Activated naive CD8-positive, alpha-beta T cell treated with anti-CD3 and anti-CD28 coated beads, Interleukin-2, amount 10 ng/mL, durations not matched to agents 7 days and 5 days (primary cell): ENCODE data around the gene FOXE1. TPM values are rescaled to one million over a fixed set of nuclear protein-coding genes. Genes with fewer than 3 reads are reported as not detected.
A peak's percentile ranks its signal among the peaks of the same experiment; 100 is the strongest.

Experiments used
- ATAC-seq: fragments of 150-1000 bp; cut with Tn5 transposase; one replicate; pipeline ENCODE4 v1.10.0; 2021; ENCODE audit warnings: low read depth, moderate library complexity
- POLR2A ChIA-PET: fragments of 350-600 bp; sonication (Branson Sonifier 250); formaldehyde crosslinking; loops from one replicate; lab custom pipeline; 2021; ENCODE audit warnings: antibody characterized with exemption; lab: Charles Lee
- DNase-seq: peaks from one replicate; pipeline ENCODE4 v3.0.0; 2021
- H3K27ac Mint-ChIP-seq: one replicate; pipeline ENCODE4 v1.8.0; 2022; ENCODE audit warnings: mild to moderate bottlenecking, mixed read lengths
- H3K27me3 Mint-ChIP-seq: one replicate; pipeline ENCODE4 v1.8.0; 2022; ENCODE audit warnings: mild to moderate bottlenecking, moderate library complexity, mixed read lengths
- H3K36me3 Mint-ChIP-seq: one replicate; pipeline ENCODE4 v1.8.0; 2021; ENCODE audit warnings: mild to moderate bottlenecking, mixed read lengths
- H3K4me1 Mint-ChIP-seq: one replicate; pipeline ENCODE4 v1.8.0; 2021; ENCODE audit warnings: mixed read lengths
- H3K4me3 Mint-ChIP-seq: one replicate; pipeline ENCODE4 v1.8.0; 2022; ENCODE audit warnings: mild to moderate bottlenecking, moderate library complexity, mixed read lengths
- H3K9me3 Mint-ChIP-seq: one replicate; pipeline ENCODE4 v1.8.0; 2021; ENCODE audit warnings: mixed read lengths
- total RNA-seq, 2 experiments: library from RNA; stranded (reverse); gene quantifications; one replicate each; pipeline ENCODE4 v1.2.3, GENCODE V29; 2021

FOXE1 gene
- total RNA-seq, 2 experiments from 2014 or later: 0.09 TPM; not detected in 1

DNA sequence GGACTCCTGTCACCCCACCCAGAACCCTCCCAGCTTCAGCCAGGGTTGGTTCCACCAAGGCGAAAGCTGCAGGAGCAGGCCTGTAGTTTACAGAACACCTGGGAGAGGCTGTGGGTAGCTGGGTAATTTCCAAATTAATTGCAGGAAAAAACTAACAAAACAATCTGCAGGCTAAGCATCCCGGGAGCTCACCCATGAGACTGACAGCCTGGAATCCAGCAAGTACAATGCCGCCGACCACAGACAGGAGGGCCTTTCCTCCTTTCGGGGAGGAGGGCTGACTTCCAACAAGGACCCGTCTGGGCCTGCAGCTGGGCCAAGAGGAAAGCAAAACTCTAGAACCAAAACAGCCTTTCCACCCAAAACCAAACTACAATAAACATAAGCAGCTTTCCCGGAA, 10.3 kb downstream of the FOXE1 start:
- Mint-ChIP-seq H3K9me3 (peaks cover 8% of the 10 kb centered on the region), H3K4me1 (peaks cover 8% of the 10 kb centered on the region), H3K27ac (no peak overlapping the region), H3K36me3 (no peaks in the 10 kb centered on the region), H3K27me3 (peaks cover 78% of the 10 kb centered on the region), H3K4me3 (no peak overlapping the region)
- DNase-seq (no peak), ATAC-seq (no peak)
- POLR2A ChIA-PET: no interaction called here

DNA sequence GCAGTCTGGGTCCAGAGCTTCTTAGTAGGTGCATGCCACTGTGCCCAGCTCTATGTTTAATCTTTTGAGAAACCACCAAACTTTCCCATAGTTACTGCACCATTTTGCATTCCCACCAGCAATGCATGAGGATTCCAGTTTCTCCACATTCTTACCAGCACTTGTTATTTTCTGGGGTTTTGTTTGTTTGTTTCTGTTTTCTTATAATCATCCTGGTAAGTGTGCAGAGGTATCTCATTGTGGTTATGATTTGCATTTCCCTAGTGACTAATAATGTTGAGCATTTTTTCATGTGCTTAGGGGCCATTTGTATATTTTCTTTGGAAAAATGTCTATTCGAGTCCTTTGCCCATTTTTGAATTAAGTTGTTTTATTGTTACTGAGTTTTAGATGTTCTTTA, 11.4 kb downstream of the FOXE1 start:
- DNase-seq (no peak), ATAC-seq (no peak)
- H3K9me3 Mint-ChIP-seq: peaks cover 8% of the 10 kb centered on the region
- H3K27ac Mint-ChIP-seq: no peak overlapping the region
- no peak overlapping the region for H3K4me3 Mint-ChIP-seq
- POLR2A ChIA-PET: no interaction called here
- peaks cover 67% of the 10 kb centered on the region for H3K27me3 Mint-ChIP-seq
- no peaks in the 10 kb centered on the region for H3K4me1 Mint-ChIP-seq
- no peaks in the 10 kb centered on the region for H3K36me3 Mint-ChIP-seq

DNA sequence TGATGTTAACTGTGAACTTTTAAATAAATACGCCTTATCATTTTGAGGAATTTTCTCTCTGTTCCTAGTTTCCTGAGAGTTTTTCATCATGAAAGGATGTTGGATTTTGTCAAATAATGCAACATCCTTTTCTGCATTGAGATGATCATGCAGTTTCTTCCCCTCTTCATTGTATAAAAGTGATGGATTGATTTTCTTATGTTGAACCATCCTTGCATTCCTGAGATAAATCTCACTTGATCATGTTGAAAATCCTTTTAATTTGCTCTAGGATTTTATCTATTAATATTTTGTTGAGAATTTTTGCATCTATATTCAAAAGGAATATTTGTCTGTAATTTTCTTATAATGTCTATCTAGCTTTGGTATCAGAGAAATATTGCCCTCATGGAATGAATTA, 13.3 kb downstream of the FOXE1 start:
- no peak for ATAC-seq
- no peaks in the 10 kb centered on the region for H3K36me3 Mint-ChIP-seq
- H3K27me3 Mint-ChIP-seq: peaks cover 52% of the 10 kb centered on the region
- POLR2A ChIA-PET: no interaction called here
- H3K27ac Mint-ChIP-seq: no peak overlapping the region
- H3K9me3 Mint-ChIP-seq: peaks cover 8% of the 10 kb centered on the region
- H3K4me3 Mint-ChIP-seq: no peak overlapping the region
- DNase-seq: no peak
- no peaks in the 10 kb centered on the region for H3K4me1 Mint-ChIP-seq

DNA sequence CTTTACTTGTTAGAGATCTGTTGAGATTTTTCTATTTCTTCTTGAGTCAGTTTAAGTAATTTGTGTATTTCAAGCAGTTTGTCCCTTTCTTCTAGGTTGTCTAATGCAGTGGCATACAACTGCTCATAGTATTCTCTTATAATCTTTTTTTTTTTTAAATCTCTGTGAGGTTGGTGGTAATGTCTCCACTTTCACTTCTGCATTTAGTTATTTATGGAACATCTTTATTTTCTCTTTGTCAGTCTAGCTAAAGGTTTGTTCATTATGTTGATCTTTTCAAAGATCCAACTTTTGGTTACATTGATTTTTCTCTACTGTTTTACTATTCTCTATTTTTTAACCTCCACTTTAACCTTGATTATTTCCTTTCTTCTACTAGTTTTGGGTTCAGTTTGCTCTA, 13.8 kb downstream of the FOXE1 start:
- Mint-ChIP-seq H3K36me3 (no peaks in the 10 kb centered on the region), H3K4me1 (no peaks in the 10 kb centered on the region), H3K9me3 (peaks cover 8% of the 10 kb centered on the region), H3K4me3 (no peak overlapping the region), H3K27ac (no peak overlapping the region), H3K27me3 (peaks cover 52% of the 10 kb centered on the region)
- no peak for DNase-seq
- POLR2A ChIA-PET: no interaction called here
- ATAC-seq: no peak

DNA sequence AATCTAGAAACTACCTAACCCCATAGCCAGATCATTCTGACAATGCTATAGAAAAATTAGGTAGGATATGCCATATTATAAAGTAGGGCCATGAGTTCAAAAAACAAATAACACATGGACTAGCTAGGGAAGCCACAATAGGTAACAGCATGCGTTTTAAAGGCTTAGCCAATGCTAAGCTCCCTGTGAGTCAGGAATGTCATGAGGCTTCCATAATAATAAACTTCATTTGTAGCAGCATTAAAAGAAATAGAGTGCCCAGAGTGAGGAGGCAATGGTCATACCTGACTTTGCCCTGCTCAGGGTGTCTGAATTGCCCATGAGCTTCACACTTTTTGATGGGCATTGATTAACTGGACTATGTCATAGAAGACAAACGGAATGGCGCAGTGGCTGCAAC, 15.8 kb downstream of the FOXE1 start:
- Mint-ChIP-seq H3K27me3 (peaks cover 42% of the 10 kb centered on the region), H3K9me3 (peaks cover 8% of the 10 kb centered on the region), H3K27ac (no peak overlapping the region), H3K36me3 (no peaks in the 10 kb centered on the region), H3K4me1 (no peaks in the 10 kb centered on the region), H3K4me3 (no peak overlapping the region)
- ATAC-seq (no peak), DNase-seq (no peak)
- POLR2A ChIA-PET: no interaction called here

DNA sequence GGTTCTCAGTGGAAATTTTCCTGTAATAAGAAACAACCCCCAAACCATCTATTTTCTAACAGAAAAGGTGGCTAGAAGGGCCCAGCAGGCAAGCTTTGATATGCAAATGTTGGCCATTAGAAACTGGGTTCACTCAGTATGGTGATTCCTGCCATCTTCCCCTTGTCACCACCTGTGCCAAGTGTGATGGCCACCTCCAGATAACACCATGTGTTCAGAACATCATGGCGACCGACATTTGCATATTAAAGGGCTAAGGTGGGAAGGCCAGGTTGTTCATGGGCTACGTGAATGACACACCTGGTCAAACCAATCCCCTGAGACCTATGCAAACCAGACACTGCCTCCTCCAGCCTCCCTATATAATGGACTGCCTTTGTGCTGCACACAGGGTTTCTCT, 20.4 kb downstream of the FOXE1 start:
- Mint-ChIP-seq H3K36me3 (no peaks in the 10 kb centered on the region), H3K4me1 (no peaks in the 10 kb centered on the region), H3K27ac (no peak overlapping the region), H3K4me3 (no peak overlapping the region), H3K9me3 (no peaks in the 10 kb centered on the region), H3K27me3 (peaks cover 8% of the 10 kb centered on the region)
- DNase-seq: no peak
- ATAC-seq: no peak
- POLR2A ChIA-PET: no interaction called here

DNA sequence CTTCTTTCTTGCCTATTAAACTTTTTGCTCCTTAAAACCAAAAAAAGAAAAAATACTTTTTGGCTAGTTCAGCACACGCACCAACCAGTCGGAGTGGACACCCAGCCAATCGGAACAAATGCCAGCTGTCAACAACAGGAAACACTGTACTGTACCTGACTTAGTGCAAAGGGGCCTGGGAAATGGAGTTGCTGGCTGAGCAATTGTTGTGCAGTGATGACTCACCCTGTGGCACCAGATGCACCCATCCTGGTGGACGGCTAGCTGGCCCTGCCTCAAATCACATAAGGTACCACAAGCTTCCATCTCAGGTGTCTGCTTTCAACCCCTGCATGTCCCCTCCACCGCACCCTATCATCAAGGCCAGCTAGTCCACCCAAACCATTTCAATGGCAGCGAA, 20.9 kb downstream of the FOXE1 start:
- POLR2A ChIA-PET: no interaction called here
- no peaks in the 10 kb centered on the region for H3K36me3 Mint-ChIP-seq
- H3K27me3 Mint-ChIP-seq: peaks cover 8% of the 10 kb centered on the region
- DNase-seq (no peak), ATAC-seq (no peak)
- H3K4me3 Mint-ChIP-seq: no peak overlapping the region
- no peak overlapping the region for H3K27ac Mint-ChIP-seq
- H3K4me1 Mint-ChIP-seq: no peaks in the 10 kb centered on the region
- H3K9me3 Mint-ChIP-seq: no peaks in the 10 kb centered on the region

DNA sequence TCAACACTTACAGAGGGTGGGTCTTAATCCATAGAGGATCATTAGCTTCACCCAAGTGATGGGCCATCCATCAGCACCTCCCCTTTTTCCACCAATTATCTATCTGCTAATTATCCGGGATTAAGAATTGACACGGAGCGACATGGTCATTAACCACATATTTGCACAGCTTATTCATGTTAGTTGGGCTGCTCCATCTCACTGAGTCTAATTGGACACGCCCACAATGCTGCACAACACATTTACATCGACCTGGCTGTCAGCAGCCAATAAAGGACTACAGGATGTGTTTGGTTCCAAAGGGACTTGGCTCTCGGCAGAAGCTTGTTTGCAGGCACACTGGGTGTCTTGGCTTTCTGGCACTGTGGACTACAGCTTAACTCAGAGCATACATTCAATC, 21.6 kb downstream of the FOXE1 start:
- POLR2A ChIA-PET: no interaction called here
- H3K4me1 Mint-ChIP-seq: no peaks in the 10 kb centered on the region
- no peak for ATAC-seq
- no peak for DNase-seq
- no peaks in the 10 kb centered on the region for H3K9me3 Mint-ChIP-seq
- H3K36me3 Mint-ChIP-seq: no peaks in the 10 kb centered on the region
- peaks cover 8% of the 10 kb centered on the region for H3K27me3 Mint-ChIP-seq
- H3K27ac Mint-ChIP-seq: no peak overlapping the region
- H3K4me3 Mint-ChIP-seq: no peak overlapping the region

DNA sequence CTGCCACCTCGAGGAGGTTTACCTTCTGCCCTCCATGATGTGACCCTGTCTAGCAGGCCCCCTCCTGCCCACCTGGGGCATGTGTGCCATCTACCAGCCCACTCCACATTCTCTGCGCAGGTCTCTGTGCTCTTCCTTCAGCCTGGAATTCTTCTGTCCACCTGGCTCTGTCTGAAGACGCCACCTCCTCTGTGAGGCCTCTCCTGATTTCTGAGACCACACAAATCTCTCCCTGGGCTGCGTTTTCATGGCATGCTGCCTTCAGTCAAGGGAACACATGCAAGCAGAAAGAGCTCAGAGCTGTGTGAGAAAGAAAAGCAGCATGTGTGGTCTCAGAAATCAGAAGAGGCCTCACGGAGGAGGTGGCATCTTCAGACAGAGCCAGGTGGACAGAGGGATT, 22.1 kb downstream of the FOXE1 start:
- Mint-ChIP-seq H3K36me3 (no peaks in the 10 kb centered on the region), H3K27me3 (peaks cover 8% of the 10 kb centered on the region), H3K9me3 (no peaks in the 10 kb centered on the region), H3K4me1 (no peaks in the 10 kb centered on the region), H3K27ac (no peak overlapping the region), H3K4me3 (no peak overlapping the region)
- ATAC-seq (no peak), DNase-seq (no peak)
- POLR2A ChIA-PET: no interaction called here

DNA sequence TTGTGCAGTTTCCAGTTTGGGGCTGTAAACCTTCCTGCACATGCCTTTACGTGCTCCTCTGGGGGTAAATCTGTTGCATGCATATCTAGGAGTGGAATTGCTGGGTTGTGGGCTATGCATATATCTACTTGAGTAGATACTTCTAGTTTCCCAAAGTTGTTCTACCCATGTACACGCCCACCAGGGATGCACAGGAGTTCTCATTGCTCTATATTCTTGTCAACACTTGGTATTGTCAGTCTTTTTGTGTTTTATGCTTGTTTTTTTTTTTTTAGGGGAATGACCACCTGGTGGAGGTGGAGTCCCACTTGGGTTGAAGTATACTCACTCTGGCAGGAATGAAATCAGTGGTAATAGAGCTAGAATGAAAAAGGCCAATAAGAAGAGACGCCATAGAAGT, 23.0 kb downstream of the FOXE1 start:
- no peak for ATAC-seq
- POLR2A ChIA-PET: no interaction called here
- no peaks in the 10 kb centered on the region for H3K9me3 Mint-ChIP-seq
- DNase-seq: no peak
- H3K4me1 Mint-ChIP-seq: no peaks in the 10 kb centered on the region
- H3K27me3 Mint-ChIP-seq: peaks cover 15% of the 10 kb centered on the region
- no peak overlapping the region for H3K4me3 Mint-ChIP-seq
- no peaks in the 10 kb centered on the region for H3K36me3 Mint-ChIP-seq
- H3K27ac Mint-ChIP-seq: no peak overlapping the region

DNA sequence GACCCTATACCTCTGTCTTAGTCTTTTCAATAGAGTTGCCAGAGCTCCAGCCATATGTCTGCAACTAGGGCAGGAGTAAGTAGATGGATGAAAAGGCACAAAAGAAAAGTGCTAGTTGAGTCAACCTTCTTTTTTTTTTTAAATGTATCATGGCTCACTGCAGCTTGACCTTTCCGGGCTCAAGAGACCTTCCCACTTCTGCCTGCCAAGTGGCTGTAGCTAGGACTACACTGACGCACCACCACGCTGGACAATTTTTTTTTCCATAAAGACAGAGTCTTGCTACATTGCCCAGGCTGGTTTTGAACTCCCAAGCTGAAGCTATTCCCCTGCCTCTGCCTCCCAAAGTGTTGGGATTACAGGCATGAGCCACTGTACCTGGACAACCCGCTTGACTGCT, 27.3 kb downstream of the FOXE1 start:
- Mint-ChIP-seq H3K9me3 (no peaks in the 10 kb centered on the region), H3K4me1 (no peaks in the 10 kb centered on the region), H3K36me3 (no peaks in the 10 kb centered on the region), H3K27me3 (peaks cover 7% of the 10 kb centered on the region), H3K4me3 (no peak overlapping the region), H3K27ac (no peak overlapping the region)
- DNase-seq (no peak), ATAC-seq (no peak)
- POLR2A ChIA-PET: no interaction called here

DNA sequence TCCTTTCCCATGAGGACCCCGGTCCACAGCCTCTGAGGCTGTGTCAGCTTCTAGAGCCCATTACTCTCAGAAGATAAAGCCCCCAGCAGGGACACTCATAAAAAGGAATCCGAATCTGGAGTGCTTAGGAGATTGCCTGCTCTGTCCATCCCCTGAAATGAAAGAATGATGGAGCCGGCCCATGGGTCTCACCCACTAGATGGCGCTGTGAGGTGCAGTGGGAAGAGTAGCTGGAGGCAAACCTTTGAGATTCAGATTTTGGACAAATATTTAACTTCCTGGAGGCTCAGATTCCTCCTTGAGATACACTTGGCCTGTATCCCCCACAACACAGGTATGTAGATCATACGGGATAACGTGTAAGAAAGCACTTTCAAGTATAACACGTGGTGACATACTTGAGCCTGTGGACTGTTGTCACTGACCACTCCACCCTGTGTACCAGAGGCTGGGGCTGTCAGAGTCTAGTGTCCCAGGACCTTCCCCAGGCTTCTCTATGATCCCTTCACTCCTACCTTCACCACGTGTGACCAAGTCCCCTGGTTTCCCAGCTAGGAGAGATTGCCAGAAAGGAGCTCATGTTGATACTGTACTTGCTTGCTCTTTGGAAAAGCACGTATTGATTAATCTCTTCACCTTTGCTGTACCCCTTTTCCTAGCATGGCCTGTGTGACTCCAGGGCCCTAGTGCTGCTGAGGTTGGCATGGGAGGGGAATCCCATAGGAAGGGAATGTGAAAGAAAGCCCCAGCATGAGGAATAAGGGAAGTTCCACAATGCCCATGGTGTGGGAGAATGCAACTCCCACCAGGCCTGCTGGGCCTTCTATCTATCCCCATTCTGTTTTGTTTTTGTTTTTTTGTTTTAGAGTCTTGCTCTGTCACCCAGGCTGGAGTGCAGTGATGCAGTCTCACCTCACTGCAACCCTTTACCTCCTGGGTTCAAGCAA, 37.2 kb downstream of the FOXE1 start:
- POLR2A ChIA-PET: interaction anchor here (0.6 to 2.2 kb wide), 6 partner anchors 11 to 367 kb away, joined by 3 to 15 read pairs (median 3); partner anchors contain the start of gene TRMO
- H3K36me3 Mint-ChIP-seq: peaks cover 4% of the 10 kb centered on the region
- H3K4me1 Mint-ChIP-seq: peaks cover 5% of the 10 kb centered on the region
- H3K27ac Mint-ChIP-seq: no peak overlapping the region
- H3K27me3 Mint-ChIP-seq: no peaks in the 10 kb centered on the region
- peaks cover 3% of the 10 kb centered on the region for H3K9me3 Mint-ChIP-seq
- DNase-seq (peak; percentile 74), ATAC-seq (peak; percentile 71)
- no peak overlapping the region for H3K4me3 Mint-ChIP-seq

DNA sequence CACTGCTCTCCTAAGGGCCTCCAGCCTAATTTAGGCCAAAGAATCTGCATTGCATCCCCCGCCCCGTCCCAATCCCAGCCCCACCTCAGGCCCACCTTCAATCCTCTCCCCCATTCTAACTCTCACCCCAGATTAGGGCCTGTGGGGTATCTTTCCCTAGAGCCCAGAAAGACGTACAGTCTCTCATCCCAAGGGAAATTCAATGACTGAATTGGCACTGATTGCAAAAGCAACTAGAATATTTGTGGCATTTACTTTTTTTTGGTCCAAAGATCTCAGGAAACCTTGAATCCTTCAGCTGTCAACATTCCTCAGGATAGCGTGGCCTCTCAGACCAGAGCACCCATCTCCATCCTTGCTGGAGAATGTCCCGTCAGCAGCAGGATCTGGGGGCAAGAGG, 38.7 kb downstream of the FOXE1 start:
- Mint-ChIP-seq H3K36me3 (peaks cover 9% of the 10 kb centered on the region), H3K4me3 (no peak overlapping the region), H3K4me1 (peaks cover 5% of the 10 kb centered on the region), H3K27ac (peak overlapping the region; percentile 36), H3K9me3 (peaks cover 3% of the 10 kb centered on the region), H3K27me3 (no peaks in the 10 kb centered on the region)
- POLR2A ChIA-PET: interaction anchor here (1.0 to 2.2 kb wide), 2 partner anchors 30 kb away, joined by 3 to 15 read pairs; partner anchors contain the start of gene TRMO
- ATAC-seq (no peak), DNase-seq (no peak)

DNA sequence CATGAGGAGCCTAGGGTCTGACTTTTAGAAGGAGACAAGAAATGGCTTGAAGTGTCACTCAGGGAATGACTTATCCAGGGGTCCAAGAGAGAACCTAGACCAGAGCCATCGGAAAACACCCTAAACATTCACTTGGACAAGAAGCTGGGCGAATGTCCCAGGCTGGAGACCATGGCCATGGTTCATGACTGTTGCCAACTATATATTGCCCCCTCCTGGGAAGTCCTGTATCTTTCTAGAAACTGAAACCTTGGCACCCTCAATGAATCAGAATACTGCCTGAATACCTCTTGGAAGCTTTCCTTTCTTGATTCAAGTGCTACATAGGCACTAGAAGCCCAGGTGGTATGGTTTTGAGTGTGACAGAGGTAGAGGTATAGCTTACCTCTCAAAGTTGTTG, 39.4 kb downstream of the FOXE1 start:
- H3K27me3 Mint-ChIP-seq: no peaks in the 10 kb centered on the region
- no peak for ATAC-seq
- peaks cover 3% of the 10 kb centered on the region for H3K9me3 Mint-ChIP-seq
- POLR2A ChIA-PET: interaction anchor here (1.0 to 1.2 kb wide), 2 partner anchors 11 to 29 kb away, joined by 3 read pairs; no protein-coding TSS in a partner anchor
- peaks cover 9% of the 10 kb centered on the region for H3K36me3 Mint-ChIP-seq
- no peak overlapping the region for H3K27ac Mint-ChIP-seq
- peaks cover 5% of the 10 kb centered on the region for H3K4me1 Mint-ChIP-seq
- no peak overlapping the region for H3K4me3 Mint-ChIP-seq
- DNase-seq: no peak
